H9 (cell line): ENCODE results near the gene CYTIP. TPM values are rescaled to one million over a fixed set of nuclear protein-coding genes. Genes with fewer than 3 reads are reported as not detected.

ENCODE experiments used
- DNase-seq: peaks from one replicate; pipeline ENCODE4 v3.0.0-alpha.2; 2017
- H2AFZ ChIP-seq: one replicate; pipeline ENCODE4 v1.6.1; 2013; ENCODE audit warnings: mild to moderate bottlenecking, low read length, control low read depth, moderate library complexity
- H2AK5ac ChIP-seq: 2 replicates; pipeline ENCODE4 v1.6.1; 2013; ENCODE audit warnings: low read length, control low read depth, mixed read lengths; ENCODE audit not compliant: insufficient read length
- H2BK120ac ChIP-seq: one replicate; pipeline ENCODE4 v1.6.1; 2013; ENCODE audit warnings: low read depth, mild to moderate bottlenecking, low read length, control low read depth, inconsistent platforms; ENCODE audit not compliant: poor library complexity, severe bottlenecking
- H2BK12ac ChIP-seq: 2 replicates; pipeline ENCODE4 v1.6.1; 2013; ENCODE audit warnings: low read length, control low read depth, mixed read lengths, low read depth; ENCODE audit not compliant: insufficient read length
- H2BK15ac ChIP-seq: 2 replicates; pipeline ENCODE4 v1.6.1; 2013; ENCODE audit warnings: low read depth, low read length, control low read depth
- H2BK20ac ChIP-seq: one replicate; pipeline ENCODE4 v1.6.1; 2013; ENCODE audit warnings: low read depth, mild to moderate bottlenecking, low read length, control low read depth, inconsistent platforms; ENCODE audit not compliant: poor library complexity, severe bottlenecking
- H2BK5ac ChIP-seq: 2 replicates; pipeline ENCODE4 v1.6.1; 2013; ENCODE audit warnings: low read length, control low read depth, mixed read lengths; ENCODE audit not compliant: insufficient read length
- H3K14ac ChIP-seq: 2 replicates; pipeline ENCODE4 v1.6.1; 2013; ENCODE audit warnings: low read length, control low read depth; ENCODE audit not compliant: insufficient read depth
- H3K18ac ChIP-seq: 2 replicates; pipeline ENCODE4 v1.6.1; 2013; ENCODE audit warnings: low read depth, mild to moderate bottlenecking, mixed read lengths, low read length, control low read depth; ENCODE audit not compliant: insufficient read length
- H3K23ac ChIP-seq: 2 replicates; pipeline ENCODE4 v1.6.1; 2013; ENCODE audit warnings: low read length, control low read depth, mixed read lengths, low read depth; ENCODE audit not compliant: insufficient read length
- H3K23me2 ChIP-seq: 2 replicates; pipeline ENCODE4 v1.6.1; 2013; ENCODE audit warnings: low read depth, mild to moderate bottlenecking, mixed read lengths, low read length, control low read depth; ENCODE audit not compliant: insufficient read length, poor library complexity, severe bottlenecking
- H3K27ac ChIP-seq: 2 replicates; pipeline ENCODE4 v1.5.1; 2013; ENCODE audit warnings: low read length, control low read depth, mixed read lengths, low read depth; ENCODE audit not compliant: insufficient read length
- H3K27me3 ChIP-seq: 2 replicates; pipeline ENCODE4 v1.6.1; 2013; ENCODE audit warnings: low read length, control low read depth, inconsistent platforms; ENCODE audit not compliant: insufficient read depth
- H3K4ac ChIP-seq: 2 replicates; pipeline ENCODE4 v1.6.1; 2013; ENCODE audit warnings: low read depth, mild to moderate bottlenecking, control low read depth, inconsistent platforms, low read length, moderate library complexity
- H3K4me1 ChIP-seq: 2 replicates; pipeline ENCODE4 v1.6.1; 2013; ENCODE audit warnings: low read length, control low read depth, inconsistent platforms; ENCODE audit not compliant: insufficient read depth
- H3K4me2 ChIP-seq: 2 replicates; pipeline ENCODE4 v1.6.1; 2013; ENCODE audit warnings: low read length, control low read depth, mixed read lengths; ENCODE audit not compliant: insufficient read length, insufficient read depth
- H3K56ac ChIP-seq: 2 replicates; pipeline ENCODE4 v1.6.1; 2013; ENCODE audit warnings: low read depth, mild to moderate bottlenecking, mixed read lengths, low read length, control low read depth; ENCODE audit not compliant: insufficient read length
- H3K79me1 ChIP-seq: 2 replicates; pipeline ENCODE4 v1.6.1; 2013; ENCODE audit warnings: low read depth, mild to moderate bottlenecking, moderate library complexity, low read length, control low read depth, inconsistent platforms; ENCODE audit not compliant: insufficient read depth, poor library complexity, severe bottlenecking
- H3K79me2 ChIP-seq: 2 replicates; pipeline ENCODE4 v1.6.1; 2013; ENCODE audit warnings: low read length, control low read depth, inconsistent platforms; ENCODE audit not compliant: insufficient read depth
- H3K9ac ChIP-seq: 2 replicates; pipeline ENCODE4 v1.6.1; 2013; ENCODE audit warnings: low read length, control low read depth, mixed read lengths; ENCODE audit not compliant: insufficient read length; ENCODE audit errors: extremely low read depth
- H3K9me3 ChIP-seq: one replicate; pipeline ENCODE4 v1.6.1; 2013; ENCODE audit warnings: low read depth, low read length, inconsistent platforms; ENCODE audit not compliant: control insufficient read depth
- H3T11ph ChIP-seq: one replicate; pipeline ENCODE4 v1.6.1; 2013; ENCODE audit warnings: mild to moderate bottlenecking, low read length, control low read depth, inconsistent platforms
- H4K20me1 ChIP-seq: one replicate; pipeline ENCODE4 v1.6.1; 2013; ENCODE audit not compliant: control insufficient read depth, insufficient read length, insufficient read depth
- H4K5ac ChIP-seq: 2 replicates; pipeline ENCODE4 v1.6.1; 2013; ENCODE audit warnings: low read depth, mild to moderate bottlenecking, mixed read lengths, low read length, control low read depth; ENCODE audit not compliant: insufficient read length
- H4K8ac ChIP-seq: replicated peaks from 2 replicates; pipeline ENCODE4 v1.6.1; 2013; ENCODE audit warnings: low read length, control low read depth, mixed read lengths, low read depth; ENCODE audit not compliant: insufficient read length
- H4K91ac ChIP-seq: 2 replicates; pipeline ENCODE4 v1.6.1; 2013; ENCODE audit warnings: low read depth, mild to moderate bottlenecking, moderate library complexity, mixed read lengths, low read length, control low read depth; ENCODE audit not compliant: insufficient read length
- H3K27ac Mint-ChIP-seq, 3 experiments: 2 replicates in 2 of 3; 3 replicates in 1 of 3; pipeline ENCODE4 v1.8.0; 2020 to 2021; ENCODE audit warnings: mixed read lengths in 3 of 3, mild to moderate bottlenecking in 1 of 3, moderate library complexity in 1 of 3
- H3K27me3 Mint-ChIP-seq: 2 replicates; pipeline ENCODE4 v1.8.0; 2021; ENCODE audit warnings: low read depth, mild to moderate bottlenecking, moderate library complexity, mixed read lengths
- H3K36me3 Mint-ChIP-seq, 3 experiments: 2 replicates in 2 of 3; 3 replicates in 1 of 3; pipeline ENCODE4 v1.8.0; 2020 to 2021; ENCODE audit warnings: low read depth in 3 of 3, mixed read lengths in 3 of 3; ENCODE audit not compliant: insufficient read depth in 1 of 3
- H3K4me1 Mint-ChIP-seq, 2 experiments: 2 replicates each; pipeline ENCODE4 v1.8.0; 2020; ENCODE audit warnings: mixed read lengths in 2 of 2
- H3K4me3 Mint-ChIP-seq, 2 experiments: 2 replicates in 1 of 2; 3 replicates in 1 of 2; pipeline ENCODE4 v1.8.0; 2020 to 2021; ENCODE audit warnings: mild to moderate bottlenecking in 2 of 2, mixed read lengths in 2 of 2, moderate library complexity in 1 of 2
- H3K9me3 Mint-ChIP-seq, 2 experiments: 2 replicates in 1 of 2; 3 replicates in 1 of 2; pipeline ENCODE4 v1.8.0; 2020; ENCODE audit warnings: mild to moderate bottlenecking in 2 of 2, mixed read lengths in 2 of 2, moderate library complexity in 1 of 2
- CTCF ChIP-seq: fragments of 200-600 bp; sonication (generic); conservative IDR thresholded peaks from 3 replicates; pipeline ENCODE4 v1.8.0; 2021; ENCODE audit warnings: antibody characterized with exemption, mild to moderate bottlenecking
- WGBS: extraction: QIAGEN DNeasy Blood & Tissue Kit; methylation state at CpG from one replicate; pipeline ENCODE4 v1.1.7; 2013; ENCODE audit warnings: missing lambda C conversion rate, low lambda C conversion rate, mixed read lengths; ENCODE audit not compliant: insufficient read length; ENCODE audit errors: extremely low coverage; 5-methylcytosine and 5-hydroxymethylcytosine counted together
- total RNA-seq: library from RNA; stranded (reverse); gene quantifications from 2 replicates; pipeline ENCODE4 v1.2.1, GENCODE V29; 2021

CYTIP gene
- total RNA-seq, 1 experiment from 2014 or later: 0.28 TPM

- H2BK5ac ChIP-seq: no peak overlapping the region
- WGBS: no CpG with 5 or more reads among the region's 1 CpG
- no peak overlapping the region for H2BK15ac ChIP-seq
- H3K4me1 Mint-ChIP-seq: no peaks in the 10 kb centered on the region
- no peak overlapping the region for H3K27ac ChIP-seq
- no peak overlapping the region for H2BK20ac ChIP-seq
- H3K79me2 ChIP-seq: no peaks in the 10 kb centered on the region
- H3K36me3 Mint-ChIP-seq: peaks cover 0 to 10% (median 5%) of the 10 kb centered on the region in 3 experiments; a peak in 4 of 7 replicates
- no peak overlapping the region for H4K91ac ChIP-seq
- no peak overlapping the region for H2BK12ac ChIP-seq
- no peak overlapping the region for H3K4me2 ChIP-seq
- H3K79me1 ChIP-seq: no peaks in the 10 kb centered on the region
- H3K9me3 Mint-ChIP-seq: peaks cover 12 to 13% of the 10 kb centered on the region in 2 experiments
- H2BK120ac ChIP-seq: no peak overlapping the region
- H3K4me1 ChIP-seq: no peaks in the 10 kb centered on the region
- H3K23ac ChIP-seq: no peak overlapping the region
- DNase-seq: no peak
- H2AFZ ChIP-seq: no peak overlapping the region
- no peak overlapping the region for H3K4ac ChIP-seq
- H2AK5ac ChIP-seq: no peak overlapping the region
- H3K9me3 ChIP-seq: no peaks in the 10 kb centered on the region
- H3K27me3 Mint-ChIP-seq: no peaks in the 10 kb centered on the region
- no peak overlapping the region for H4K5ac ChIP-seq
- H3K14ac ChIP-seq: no peak overlapping the region
- no peaks in the 10 kb centered on the region for H3K23me2 ChIP-seq
- no peaks in the 10 kb centered on the region for H3K27me3 ChIP-seq
- no peak overlapping the region for H4K8ac ChIP-seq
- no peak overlapping the region for H3T11ph ChIP-seq
- no peak overlapping the region for H3K18ac ChIP-seq
- no peak for TF ChIP-seq CTCF
- H3K56ac ChIP-seq: no peak overlapping the region
- no peak overlapping the region for H3K9ac ChIP-seq
- H3K27ac Mint-ChIP-seq: no peak overlapping the region
- no peaks in the 10 kb centered on the region for H4K20me1 ChIP-seq
- no peak overlapping the region for H3K4me3 Mint-ChIP-seq
These were observed 19.5 kb downstream of the CYTIP start for GRCh38 chr2:157424374-157424773.
